HG02840 (cell line): ENCODE results near the gene BPIFB2.

Experiments
- ATAC-seq: cut with Tn5 transposase; IDR thresholded peaks from one replicate; pipeline ENCODE4 v1.9.1; 2021; ENCODE audit warnings: mild to moderate bottlenecking, moderate library complexity, moderate number of reproducible peaks; ENCODE audit not compliant: unreplicated experiment, low FRiP score

Gene BPIFB2

DNA sequence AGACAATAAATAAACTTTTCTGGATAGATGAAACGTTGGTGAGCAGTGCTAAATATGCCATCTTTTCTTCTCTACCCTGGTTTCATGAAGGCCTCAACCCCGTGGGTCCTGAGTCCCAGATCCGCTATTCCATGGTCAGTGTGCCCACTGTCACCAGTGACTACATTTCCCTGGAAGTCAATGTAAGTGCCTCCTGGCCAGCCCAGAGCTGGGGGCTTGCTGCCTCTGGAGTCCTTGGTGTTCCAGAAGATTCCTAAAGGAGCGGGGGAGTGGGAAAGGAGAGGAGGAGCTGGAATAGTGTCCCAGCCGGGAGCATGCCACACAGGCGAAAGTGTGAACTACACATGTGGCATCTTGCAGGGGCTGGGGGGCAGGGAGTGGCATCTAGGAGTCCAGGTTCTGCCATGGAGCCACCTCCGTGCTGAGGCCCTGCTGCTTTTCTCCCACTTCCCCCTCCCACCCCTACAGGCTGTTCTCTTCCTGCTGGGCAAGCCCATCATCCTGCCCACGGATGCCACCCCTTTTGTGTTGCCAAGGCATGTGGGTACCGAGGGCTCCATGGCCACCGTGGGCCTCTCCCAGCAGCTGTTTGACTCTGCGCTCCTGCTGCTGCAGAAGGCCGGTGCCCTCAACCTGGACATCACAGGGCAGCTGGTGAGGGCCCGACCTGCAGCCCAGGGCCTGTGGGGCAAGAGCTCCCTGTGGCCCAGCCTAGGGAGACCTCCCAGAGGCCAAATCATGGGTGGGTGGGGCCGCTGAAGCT lies 10.8 kb downstream of the BPIFB2 start:
- ATAC-seq: no peak

DNA sequence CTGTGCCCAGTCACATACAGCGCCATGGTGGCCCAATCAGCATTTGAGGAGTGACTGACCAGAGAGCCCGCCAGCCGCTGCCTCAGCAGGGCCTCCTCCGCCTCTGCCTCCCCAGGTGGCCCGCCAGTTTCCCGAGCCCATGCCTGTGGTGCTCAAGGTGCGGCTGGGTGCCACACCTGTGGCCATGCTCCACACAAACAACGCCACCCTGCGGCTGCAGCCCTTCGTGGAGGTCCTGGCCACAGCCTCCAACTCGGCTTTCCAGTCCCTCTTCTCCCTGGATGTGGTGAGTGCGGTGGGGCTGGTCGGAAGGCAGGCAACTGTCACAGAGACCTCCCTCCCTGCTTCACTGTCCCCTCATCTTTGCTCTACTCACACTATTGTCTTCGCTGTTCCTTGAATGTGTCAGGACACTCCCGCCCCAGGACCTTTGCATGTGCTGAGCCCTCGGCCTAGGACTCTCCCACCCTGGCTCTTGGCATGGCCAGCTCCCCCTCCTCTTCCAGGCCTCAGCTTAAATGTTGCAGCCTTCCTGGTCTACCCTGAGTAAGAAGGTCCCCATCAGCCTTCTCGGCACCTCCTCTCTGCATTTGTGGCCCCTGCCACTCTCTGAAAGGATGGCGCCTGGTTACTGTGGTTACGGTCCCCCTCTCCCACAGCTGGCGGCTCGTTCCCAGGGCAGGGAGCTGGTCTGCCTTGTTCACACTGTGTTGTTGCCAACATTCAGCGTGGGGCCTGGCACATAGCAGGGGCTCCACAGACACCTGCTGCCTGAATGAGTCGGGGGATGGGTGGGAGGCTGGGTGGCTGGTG lies 12.2 kb downstream of the BPIFB2 start:
- ATAC-seq: no peak

DNA sequence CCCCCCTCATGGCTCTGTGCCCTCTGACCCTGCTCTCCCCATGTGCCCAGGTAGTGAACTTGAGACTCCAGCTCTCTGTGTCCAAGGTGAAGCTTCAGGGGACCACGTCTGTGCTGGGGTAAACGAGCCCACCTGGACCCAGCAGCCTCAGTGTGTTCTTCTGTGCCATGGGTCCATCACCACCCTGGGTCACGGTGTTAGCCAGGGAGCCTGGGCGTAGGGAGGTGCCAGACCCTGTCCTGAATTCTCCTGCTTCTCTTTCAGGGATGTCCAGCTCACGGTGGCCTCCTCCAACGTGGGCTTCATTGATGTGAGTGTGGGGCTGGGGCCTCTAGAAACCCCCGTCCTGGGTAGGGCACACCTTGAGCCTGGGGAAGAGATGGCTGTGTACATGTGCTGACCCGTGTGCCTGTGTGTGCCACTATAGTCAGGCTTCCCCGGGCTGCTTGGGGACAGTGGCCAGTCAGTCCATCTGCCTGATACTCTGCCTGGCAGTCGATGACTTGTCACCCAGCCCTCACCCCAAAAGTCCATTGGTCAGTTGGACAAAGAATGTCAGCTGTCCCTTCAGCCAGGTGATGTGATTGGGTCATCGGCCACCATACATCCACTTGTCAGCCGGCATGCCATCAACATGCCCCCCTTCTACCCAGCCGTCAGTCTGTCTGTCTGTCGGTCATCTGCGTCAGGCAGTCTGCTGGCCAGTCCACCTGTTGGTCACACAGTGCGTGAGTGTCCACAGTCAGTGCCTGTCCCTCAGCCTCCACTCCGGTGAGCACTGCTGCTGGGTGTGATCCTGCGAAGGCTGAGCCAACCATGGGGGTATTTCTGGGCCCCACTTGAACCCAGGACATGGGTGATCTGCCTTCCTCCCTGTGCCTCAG lies 13.0 kb downstream of the BPIFB2 start:
- no peak for ATAC-seq

DNA sequence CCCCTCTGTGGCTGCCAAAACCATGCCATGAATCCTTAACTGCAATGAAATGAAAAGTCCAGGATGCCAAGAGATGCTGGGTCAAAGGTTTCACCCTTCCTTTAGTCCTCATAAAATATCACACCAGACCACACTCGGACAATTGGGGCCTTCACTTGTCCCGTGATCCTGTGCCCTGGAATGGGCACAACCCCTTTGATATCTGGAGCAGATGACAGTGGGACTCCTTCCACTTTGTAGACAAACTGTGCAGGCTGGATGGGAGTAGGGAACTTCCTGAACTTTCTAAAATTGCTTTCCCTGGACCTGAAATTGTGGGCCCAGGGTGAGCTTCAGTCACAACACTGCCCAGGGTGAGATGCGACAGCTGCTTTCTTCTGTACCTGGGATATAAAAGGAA lies 14.4 kb downstream of the BPIFB2 start:
- no peak for ATAC-seq

DNA sequence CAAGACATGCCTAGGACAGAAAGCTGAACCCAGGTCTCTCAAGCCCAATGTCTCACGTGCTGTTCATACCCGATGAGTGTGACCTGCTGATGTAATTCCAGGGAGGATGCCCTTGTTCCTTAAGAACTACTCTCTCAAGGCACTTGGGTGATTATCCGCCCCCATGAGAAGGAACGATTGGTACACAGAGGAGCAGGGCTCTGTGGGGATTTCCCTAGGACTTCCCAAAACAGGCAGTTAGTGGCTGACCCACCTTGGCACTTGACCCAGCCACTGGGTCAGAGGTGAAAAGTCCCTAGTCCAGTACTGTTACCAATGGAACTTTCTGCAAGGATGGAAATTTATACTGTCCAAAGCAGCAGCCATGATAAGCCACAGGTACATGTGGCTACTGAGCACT lies 14.8 kb downstream of the BPIFB2 start:
- ATAC-seq: no peak

DNA sequence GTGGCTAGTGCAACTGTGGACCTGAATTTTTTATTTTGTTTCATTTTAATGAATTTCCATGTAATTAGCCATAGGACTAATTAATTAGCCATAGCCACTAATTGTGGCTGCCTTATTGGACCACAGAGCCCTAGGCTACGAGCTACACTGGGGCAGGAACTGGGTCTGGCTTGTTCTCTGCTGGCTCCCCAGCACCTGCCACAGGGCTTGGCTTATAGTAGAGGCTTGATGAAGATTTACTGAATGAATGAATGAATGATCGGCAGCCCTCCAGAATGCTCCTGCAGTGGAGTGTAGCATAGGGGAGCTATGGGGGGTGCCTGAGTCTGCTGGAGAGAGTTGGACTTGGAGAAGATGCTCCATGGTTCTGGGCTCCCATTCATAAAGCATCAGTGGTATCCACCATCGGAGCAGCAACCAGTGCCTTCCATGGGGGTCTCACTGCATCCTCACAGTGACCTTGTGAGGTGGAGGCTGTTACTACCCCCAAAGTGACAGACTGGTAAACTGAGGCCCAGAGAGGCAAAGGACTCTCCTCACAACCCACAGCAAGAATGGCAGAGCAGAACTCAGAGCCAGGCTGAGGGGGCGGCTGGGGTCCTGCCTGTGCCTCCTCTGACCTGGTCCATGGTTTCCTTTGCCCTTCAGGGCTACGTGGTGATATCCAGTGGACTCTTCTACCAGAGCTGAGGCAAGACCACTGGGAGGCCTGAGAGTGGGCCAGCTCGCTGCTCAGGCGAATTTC lies 15.4 kb downstream of the BPIFB2 start:
- no peak for ATAC-seq

DNA sequence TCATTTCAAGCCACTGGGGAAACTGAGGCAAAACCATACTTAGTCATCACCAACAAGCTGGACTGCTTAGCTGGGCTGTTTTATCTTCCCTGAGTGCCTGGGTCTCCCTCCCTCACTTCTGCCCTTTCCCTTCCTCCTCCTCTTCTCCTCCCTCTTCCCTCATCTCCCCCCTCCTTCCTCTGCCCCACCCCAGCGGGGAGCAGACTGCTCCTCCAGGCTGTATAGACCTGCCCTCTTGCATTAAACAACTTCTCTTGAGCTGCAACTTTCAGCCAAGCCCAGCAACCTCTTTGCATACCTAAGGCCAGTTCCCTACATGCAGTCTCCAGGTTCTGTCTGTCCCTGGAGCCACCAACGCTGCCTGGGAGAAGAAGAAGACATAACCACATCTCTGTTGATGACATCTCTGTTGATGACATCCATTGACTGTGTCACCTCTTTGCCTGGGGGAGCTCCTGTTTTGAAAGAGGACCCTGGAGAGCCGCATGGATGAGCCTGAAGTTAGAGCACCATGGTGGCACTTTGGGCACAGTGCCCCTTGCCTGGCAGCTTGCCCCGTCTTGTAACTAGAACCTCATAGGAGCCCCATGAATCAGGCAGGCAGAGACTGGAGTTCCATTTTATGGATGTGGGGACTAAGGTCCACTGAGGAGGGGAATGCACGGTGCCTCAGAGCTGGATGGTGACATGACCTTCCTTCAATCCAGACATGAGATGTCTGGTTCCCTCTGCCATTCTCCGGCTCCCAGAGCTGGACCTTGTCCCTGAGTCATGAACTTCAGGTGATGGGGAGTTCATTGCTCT lies 16.1 kb downstream of the BPIFB2 start:
- no peak for ATAC-seq

DNA sequence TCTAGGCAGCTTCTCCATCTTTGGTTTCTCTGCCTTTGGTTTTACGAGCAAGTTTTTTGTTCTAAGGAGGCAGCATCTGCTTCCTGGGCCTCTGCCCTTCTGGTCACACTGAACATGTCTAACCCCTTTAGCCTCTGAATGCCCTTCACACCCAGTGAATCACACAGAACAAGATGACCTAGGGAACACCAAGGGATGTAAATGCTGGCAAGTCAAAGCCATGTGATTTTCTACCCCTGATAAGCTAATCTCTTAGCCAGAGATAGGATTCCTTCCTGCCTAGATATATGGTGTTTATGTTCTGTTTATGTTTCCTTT lies 16.7 kb downstream of the BPIFB2 start:
- ATAC-seq: no peak

DNA sequence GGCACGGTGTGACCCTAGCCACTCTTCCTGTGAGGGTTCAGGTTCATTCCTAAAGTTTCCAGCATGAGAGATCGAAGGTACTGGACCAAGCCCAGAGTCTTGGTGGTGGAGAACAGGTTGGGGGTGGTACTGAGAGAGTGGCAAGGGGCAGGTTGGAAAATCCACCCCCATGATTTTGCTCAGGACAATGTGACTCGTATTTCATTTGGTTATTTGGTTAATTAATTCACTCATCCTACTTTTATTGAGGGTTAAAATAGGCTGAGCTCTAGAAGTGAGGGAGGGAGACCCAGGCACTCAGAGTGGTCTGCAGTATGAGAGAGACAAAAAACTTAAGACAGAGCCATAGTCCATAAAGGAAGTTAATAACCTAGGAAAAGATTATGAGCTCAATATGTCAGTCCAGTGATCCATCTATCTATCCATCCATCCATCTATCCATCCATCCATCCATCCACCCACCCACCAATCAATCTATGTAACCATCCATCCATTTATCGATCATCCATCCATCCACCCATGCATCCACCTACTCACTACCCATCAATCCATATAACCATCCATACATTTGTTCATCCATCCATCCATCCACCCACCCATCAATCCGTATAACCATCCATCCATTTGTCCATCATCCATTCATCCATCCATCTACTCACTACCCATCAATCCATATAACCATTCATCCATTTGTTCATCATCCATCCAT lies 17.3 kb downstream of the BPIFB2 start:
- no peak for ATAC-seq

DNA sequence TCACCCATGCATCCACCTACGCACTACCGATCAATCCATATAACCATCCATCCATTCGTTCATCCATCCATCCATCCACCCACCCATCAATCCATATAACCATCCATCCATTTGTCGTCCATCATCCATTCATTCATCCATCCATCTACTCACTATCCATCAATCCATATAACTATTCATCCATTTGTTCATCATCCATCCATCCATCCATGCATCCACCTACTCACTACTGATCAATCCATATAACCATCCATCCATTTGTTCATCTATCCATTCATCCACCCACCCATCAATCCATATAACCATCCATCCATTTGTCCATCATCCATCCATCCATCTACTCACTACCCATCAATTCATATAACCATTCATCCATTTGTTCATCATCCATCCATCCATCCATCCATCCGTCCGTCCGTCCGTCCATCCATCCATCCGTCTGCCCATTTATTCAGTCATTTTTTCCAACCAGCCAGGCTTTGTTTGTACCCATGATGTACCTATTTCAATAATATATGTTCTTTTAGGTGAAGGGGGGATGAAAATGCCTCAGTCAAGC lies 17.9 kb downstream of the BPIFB2 start:
- ATAC-seq: no peak

DNA sequence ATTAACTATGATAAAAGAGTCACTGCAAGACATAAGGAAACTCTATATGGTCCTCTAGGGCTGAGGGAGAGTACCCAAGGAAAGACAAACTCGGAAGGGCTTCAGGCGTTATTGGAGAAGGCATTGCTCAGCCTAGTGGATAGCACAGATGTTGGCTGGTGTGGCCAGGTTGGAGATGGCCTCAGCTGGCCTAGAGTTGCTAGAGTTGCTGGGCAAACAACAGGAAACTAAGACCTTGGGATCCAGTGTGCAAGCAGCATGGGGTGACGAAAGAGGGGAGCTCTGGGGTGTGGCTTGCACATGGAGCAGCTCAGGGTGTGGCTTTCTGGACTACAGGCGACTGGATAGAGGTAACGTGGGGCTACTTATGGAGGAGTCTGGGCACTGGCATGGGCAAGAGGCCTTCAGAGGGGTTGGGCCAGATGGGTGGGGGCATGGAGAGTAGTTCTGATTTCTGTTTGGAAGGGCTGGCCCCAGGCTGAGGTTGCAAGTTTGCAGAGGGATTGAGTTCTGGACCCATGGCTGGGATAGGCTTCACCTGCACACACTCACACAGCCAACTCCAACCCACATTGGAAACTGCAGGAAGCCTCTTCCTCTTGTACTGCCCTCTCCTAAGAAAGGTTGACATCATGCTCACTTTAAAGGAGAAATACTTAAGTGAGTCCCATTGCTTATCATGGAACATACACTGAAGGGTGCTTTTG lies 18.7 kb downstream of the BPIFB2 start:
- no peak for ATAC-seq

DNA sequence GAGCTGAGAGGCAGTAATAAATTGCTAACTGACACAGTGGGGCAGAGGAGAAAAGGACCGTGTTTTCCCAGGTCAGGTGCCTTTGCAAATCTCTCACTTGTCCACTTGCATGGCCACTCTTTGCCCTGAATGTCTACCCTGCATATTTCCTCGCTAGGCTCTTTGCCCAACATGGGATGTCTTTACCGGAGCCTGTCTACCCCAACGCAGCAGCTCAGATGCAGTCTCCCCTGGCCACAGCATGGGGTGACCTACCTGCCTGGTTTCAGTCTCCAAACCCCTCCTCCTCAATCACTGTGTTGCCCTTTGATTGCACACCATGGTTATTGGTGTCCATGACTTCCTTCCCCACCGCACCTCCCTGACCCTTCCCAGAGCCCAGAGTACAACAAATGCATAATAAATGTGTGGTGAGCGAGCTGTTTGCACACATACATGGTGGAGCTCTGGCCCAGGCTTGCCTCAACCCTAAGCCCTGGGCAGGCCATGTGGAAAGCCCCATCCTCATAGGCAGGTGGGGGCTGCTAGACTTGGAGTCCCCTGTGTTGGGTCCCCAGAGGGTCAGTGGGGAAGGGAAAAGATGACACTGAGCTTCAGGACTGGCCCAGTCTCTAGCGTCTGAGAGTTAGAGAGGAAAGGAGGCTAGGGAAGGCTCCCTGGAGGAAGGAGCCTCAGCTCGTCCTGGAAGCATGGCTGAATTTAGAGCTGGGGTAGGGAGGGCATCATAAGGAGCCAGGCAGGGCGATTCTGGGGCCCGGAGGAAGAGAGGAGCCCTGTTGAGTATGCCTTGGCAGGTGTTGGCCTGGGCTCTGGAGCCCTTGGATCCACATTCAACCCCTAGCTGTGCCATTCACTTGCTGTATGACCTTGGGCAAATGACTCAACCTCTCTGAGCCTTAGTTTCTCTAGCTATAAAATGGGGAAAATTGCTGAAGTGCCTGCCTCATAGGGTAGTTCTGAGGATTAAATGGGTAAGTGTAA lies 19.6 kb downstream of the BPIFB2 start:
- ATAC-seq: no peak

DNA sequence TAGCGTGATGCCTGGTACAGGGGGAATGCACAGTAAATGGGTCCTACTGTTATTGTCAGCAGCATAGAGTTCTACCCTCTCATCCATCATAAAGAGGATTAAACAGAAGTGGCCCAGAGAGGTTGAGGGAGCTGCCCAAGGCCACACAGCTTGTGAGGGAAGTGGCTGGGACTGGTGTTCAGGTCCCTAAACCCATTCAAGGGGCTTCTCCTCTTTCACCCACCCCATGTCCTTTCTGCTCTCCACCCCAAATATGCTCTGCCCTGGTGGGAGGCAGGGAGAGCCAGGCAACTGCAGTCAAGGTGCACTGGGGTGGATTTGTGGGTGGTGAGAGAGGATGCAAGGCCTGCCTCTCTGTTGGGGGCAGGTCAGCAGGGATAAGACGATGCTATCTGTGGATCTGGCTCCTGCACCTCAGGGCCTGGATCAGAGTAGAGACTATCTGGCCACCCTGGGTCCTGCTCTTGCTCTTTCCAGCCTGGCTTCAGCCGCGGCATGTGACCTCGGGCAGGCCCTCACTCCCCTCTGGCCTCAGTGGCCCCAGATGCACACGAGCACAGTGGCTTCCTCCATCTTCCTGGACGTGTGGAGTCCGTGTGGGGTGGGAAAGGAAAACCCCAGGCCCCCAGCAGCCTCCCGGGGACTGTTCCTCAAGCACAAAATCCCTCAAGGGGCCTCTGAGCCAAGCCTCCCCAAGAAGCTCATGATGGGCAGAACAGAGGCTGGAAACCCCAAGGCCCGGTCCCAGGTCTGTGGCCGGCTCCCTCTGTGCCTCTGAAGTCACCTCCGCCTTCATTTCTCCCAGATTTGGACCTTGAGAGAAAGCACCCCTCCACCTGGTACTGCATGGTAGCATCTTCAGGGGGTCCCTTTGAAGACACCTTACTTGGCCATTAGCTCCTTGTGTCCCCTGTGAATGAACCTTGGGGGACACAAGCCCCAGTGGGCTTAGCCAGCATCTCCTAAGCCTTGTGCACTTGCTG lies 20.6 kb downstream of the BPIFB2 start:
- ATAC-seq: no peak

DNA sequence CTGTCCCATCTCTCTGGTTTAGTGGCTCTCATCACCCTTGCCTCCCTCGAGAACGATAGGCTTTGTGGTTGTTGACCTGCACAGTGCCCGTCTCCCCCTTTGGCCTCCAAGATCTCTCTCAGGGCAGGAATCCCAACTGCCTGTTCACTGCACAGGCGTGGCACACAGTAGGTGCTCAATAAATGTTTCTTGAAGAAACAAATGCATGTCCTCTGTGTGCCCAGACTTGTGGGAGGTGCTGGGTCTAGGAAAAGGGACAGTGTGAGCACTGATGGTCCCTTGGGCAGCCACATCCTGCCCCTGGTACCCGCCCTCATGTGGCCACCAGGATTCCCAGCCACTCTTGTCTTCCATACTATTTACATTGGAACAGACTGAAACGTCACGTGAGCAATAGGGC lies 21.4 kb downstream of the BPIFB2 start:
- no peak for ATAC-seq

DNA sequence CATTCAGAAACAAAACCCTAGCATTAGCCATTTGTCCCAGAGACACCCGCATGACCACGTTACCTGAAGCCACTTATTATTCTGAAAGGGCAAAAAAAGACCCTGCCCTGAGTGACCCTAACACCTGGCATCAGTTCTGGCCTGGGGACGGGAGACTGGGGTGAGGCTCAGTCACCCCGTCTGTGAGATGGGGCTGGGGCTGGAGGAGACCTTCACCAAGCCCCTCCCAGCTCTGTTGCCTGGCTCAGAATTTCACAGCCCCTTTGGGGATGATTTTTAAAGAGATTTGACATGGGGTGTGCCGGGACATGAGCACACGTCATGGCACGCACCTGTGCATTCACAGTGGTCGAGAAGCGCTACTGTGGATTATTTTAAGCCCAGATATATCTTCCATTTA lies 22.6 kb downstream of the BPIFB2 start:
- ATAC-seq: no peak

DNA sequence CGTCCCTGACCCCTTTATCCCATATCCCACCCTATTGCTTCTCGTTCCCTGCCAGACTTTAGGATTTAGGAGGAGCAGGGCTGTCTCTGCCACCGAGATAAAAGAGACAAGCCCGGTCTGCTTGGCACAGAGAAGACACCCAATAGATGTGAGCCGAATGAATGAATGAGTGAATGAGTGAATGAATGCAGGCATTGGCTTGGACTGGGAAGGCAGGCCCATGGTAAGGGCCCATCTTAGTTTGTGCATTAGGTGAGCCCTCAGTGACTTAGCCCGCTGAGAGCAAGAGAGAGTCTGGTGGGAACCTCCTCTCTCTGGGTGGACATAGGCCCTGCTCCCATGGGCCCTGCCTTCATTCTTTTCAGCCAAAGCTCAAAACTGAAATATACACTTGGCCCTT lies 23.1 kb downstream of the BPIFB2 start:
- no peak for ATAC-seq
